ENCODE results near the gene GPX6. TPM values are rescaled to one million over a fixed set of nuclear protein-coding genes. Genes with fewer than 3 reads are reported as not detected.
A peak's percentile ranks its signal among the peaks of the same experiment; 100 is the strongest.

Gene GPX6
- total RNA-seq, 3 donors from 2014 or later (not counting 1 experiment from before 2014, with no cell fraction given): not detected

- H3K9me3 ChIP-seq (ENCODE audit: control insufficient read depth, insufficient read depth, low read length): no peaks in the 10 kb centered on the region
- no peak overlapping the region for H3K27ac Mint-ChIP-seq
- no peak overlapping the region for H3K4me3 Mint-ChIP-seq
- H3K4me1 ChIP-seq (ENCODE audit: control insufficient read depth, insufficient read depth, low read length): no peaks in the 10 kb centered on the region
- no peaks in the 10 kb centered on the region for H3K36me3 ChIP-seq (ENCODE audit: control insufficient read depth, insufficient read depth, low read length)
- TF ChIP-seq, protein P1, sequence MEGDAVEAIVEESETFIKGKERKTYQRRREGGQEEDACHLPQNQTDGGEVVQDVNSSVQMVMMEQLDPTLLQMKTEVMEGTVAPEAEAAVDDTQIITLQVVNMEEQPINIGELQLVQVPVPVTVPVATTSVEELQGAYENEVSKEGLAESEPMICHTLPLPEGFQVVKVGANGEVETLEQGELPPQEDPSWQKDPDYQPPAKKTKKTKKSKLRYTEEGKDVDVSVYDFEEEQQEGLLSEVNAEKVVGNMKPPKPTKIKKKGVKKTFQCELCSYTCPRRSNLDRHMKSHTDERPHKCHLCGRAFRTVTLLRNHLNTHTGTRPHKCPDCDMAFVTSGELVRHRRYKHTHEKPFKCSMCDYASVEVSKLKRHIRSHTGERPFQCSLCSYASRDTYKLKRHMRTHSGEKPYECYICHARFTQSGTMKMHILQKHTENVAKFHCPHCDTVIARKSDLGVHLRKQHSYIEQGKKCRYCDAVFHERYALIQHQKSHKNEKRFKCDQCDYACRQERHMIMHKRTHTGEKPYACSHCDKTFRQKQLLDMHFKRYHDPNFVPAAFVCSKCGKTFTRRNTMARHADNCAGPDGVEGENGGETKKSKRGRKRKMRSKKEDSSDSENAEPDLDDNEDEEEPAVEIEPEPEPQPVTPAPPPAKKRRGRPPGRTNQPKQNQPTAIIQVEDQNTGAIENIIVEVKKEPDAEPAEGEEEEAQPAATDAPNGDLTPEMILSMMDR (IDR thresholded peaks at IDR 0.05): no peak
- no peaks in the 10 kb centered on the region for H3K9me3 Mint-ChIP-seq
- no peak for DNase-seq
- H3K27ac ChIP-seq (ENCODE audit: low read length): no peak overlapping the region
- H3K4me3 ChIP-seq (ENCODE audit: low read length): no peak overlapping the region
- H3K27me3 Mint-ChIP-seq (ENCODE audit: low read depth in 2 of 2): peaks cover 13 to 20% of the 10 kb centered on the region in 2 donors
- H3K36me3 Mint-ChIP-seq: no peaks in the 10 kb centered on the region
- 96% methylated on average over 5 of the region's 6 CpGs for WGBS (ENCODE audit: insufficient coverage)
- no peak for ATAC-seq
- intact Hi-C loops (cut with micrococcal nuclease): no loop called here
- peaks cover 8% of the 10 kb centered on the region for H3K27me3 ChIP-seq (ENCODE audit: control insufficient read depth, insufficient read depth, low read length)
- no peaks in the 10 kb centered on the region for H3K4me1 Mint-ChIP-seq
Observed at GRCh38 chr6:28501259-28501658, 14.3 kb downstream of the GPX6 start.

DNA sequence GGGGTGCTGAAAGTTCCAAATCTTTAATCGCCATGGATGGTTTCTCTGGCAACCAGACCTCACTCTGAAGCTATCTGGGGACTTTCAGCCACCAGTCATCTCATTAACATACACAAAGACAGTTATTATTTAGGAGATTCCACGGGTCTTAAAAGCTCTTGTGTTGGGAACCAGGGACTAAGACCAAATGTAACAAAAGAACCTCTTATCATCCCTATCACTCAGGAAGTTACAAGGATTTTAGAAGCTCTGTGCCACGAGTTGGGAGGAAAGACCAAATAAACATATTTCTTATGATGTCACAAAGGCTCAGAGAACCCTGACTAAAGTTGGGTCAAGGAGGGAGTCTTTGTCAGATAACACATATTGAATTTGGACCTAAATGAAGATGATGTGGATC is 17.7 kb downstream of the GPX6 start:
- H3K36me3 Mint-ChIP-seq: no peaks in the 10 kb centered on the region
- no peak overlapping the region for H3K27ac Mint-ChIP-seq
- H3K4me3 Mint-ChIP-seq: no peak overlapping the region
- Histone ChIP-seq H3K4me3 (ENCODE audit: low read length) (no peak overlapping the region), H3K27ac (ENCODE audit: low read length) (no peak overlapping the region), H3K27me3 (ENCODE audit: control insufficient read depth, insufficient read depth, low read length) (peaks cover 5% of the 10 kb centered on the region), H3K36me3 (ENCODE audit: control insufficient read depth, insufficient read depth, low read length) (no peaks in the 10 kb centered on the region), H3K4me1 (ENCODE audit: control insufficient read depth, insufficient read depth, low read length) (no peaks in the 10 kb centered on the region), H3K9me3 (ENCODE audit: control insufficient read depth, insufficient read depth, low read length) (no peaks in the 10 kb centered on the region)
- intact Hi-C loops (cut with micrococcal nuclease): no loop called here
- no peak for DNase-seq
- 54% methylated on average over 2 of the region's 3 CpGs for WGBS (ENCODE audit: insufficient coverage)
- no peaks in the 10 kb centered on the region for H3K9me3 Mint-ChIP-seq
- no peaks in the 10 kb centered on the region for H3K4me1 Mint-ChIP-seq
- ATAC-seq: no peak
- H3K27me3 Mint-ChIP-seq (ENCODE audit: low read depth in 2 of 2): peaks cover 15 to 23% of the 10 kb centered on the region in 2 donors
- TF ChIP-seq, protein P1 (IDR thresholded peaks at IDR 0.05): no peak

- H3K9me3 Mint-ChIP-seq: no peaks in the 10 kb centered on the region
- WGBS (ENCODE audit: insufficient coverage): no CpG with 5 or more reads among the region's 1 CpG
- Histone ChIP-seq H3K4me3 (ENCODE audit: low read length) (no peak overlapping the region), H3K4me1 (ENCODE audit: control insufficient read depth, insufficient read depth, low read length) (no peaks in the 10 kb centered on the region), H3K36me3 (ENCODE audit: control insufficient read depth, insufficient read depth, low read length) (no peaks in the 10 kb centered on the region), H3K27ac (ENCODE audit: low read length) (no peak overlapping the region), H3K9me3 (ENCODE audit: control insufficient read depth, insufficient read depth, low read length) (no peaks in the 10 kb centered on the region), H3K27me3 (ENCODE audit: control insufficient read depth, insufficient read depth, low read length) (peaks cover 5% of the 10 kb centered on the region)
- ATAC-seq (no peak), DNase-seq (no peak)
- no peak overlapping the region for H3K4me3 Mint-ChIP-seq
- H3K27me3 Mint-ChIP-seq (ENCODE audit: low read depth in 2 of 2): peaks cover 21 to 27% of the 10 kb centered on the region in 2 donors
- H3K36me3 Mint-ChIP-seq: no peaks in the 10 kb centered on the region
- H3K4me1 Mint-ChIP-seq: no peaks in the 10 kb centered on the region
- intact Hi-C loops (cut with micrococcal nuclease): no loop called here
- no peak overlapping the region for H3K27ac Mint-ChIP-seq
- TF ChIP-seq, protein P1 (IDR thresholded peaks at IDR 0.05): no peak
Observed at GRCh38 chr6:28497306-28497705, 18.3 kb downstream of the GPX6 start.

- TF ChIP-seq, protein P1 (IDR thresholded peaks at IDR 0.05): no peak
Observed at GRCh38 chr6:28496099-28496779, 19.4 kb downstream of the GPX6 start.

More at GRCh38 chr6:28496099-28496779, 19.4 kb downstream of the GPX6 start:
- Histone ChIP-seq H3K4me1 (ENCODE audit: control insufficient read depth, insufficient read depth, low read length) (no peaks in the 10 kb centered on the region), H3K27ac (ENCODE audit: low read length) (no peak overlapping the region), H3K27me3 (ENCODE audit: control insufficient read depth, insufficient read depth, low read length) (peaks cover 7% of the 10 kb centered on the region), H3K36me3 (ENCODE audit: control insufficient read depth, insufficient read depth, low read length) (no peaks in the 10 kb centered on the region), H3K4me3 (ENCODE audit: low read length) (no peak overlapping the region), H3K9me3 (ENCODE audit: control insufficient read depth, insufficient read depth, low read length) (no peaks in the 10 kb centered on the region)
- Mint-ChIP-seq H3K4me3 (no peak overlapping the region), H3K9me3 (no peaks in the 10 kb centered on the region), H3K36me3 (peaks cover 6% of the 10 kb centered on the region), H3K4me1 (no peaks in the 10 kb centered on the region), H3K27me3 (ENCODE audit: low read depth in 2 of 2) (peaks cover 32 to 35% of the 10 kb centered on the region in 2 donors), H3K27ac (no peak overlapping the region)
- ATAC-seq (no peak), DNase-seq (peak in 1 of 2 donors; percentile 34)
- intact Hi-C loops (cut with micrococcal nuclease): no loop called here
- 50% methylated on average over 2 of the region's 2 CpGs for WGBS (ENCODE audit: insufficient coverage)

All from natural killer cell (primary cell).